ENCODE measurements around the gene NEK7.
A peak's percentile ranks its signal among the peaks of the same experiment; 100 is the strongest.
"Not testable (repeated sequence)": the region's sequence is repeated elsewhere in the genome, so short reads cannot be mapped to it uniquely, and the experiment has no call there.

Gene NEK7

DNA sequence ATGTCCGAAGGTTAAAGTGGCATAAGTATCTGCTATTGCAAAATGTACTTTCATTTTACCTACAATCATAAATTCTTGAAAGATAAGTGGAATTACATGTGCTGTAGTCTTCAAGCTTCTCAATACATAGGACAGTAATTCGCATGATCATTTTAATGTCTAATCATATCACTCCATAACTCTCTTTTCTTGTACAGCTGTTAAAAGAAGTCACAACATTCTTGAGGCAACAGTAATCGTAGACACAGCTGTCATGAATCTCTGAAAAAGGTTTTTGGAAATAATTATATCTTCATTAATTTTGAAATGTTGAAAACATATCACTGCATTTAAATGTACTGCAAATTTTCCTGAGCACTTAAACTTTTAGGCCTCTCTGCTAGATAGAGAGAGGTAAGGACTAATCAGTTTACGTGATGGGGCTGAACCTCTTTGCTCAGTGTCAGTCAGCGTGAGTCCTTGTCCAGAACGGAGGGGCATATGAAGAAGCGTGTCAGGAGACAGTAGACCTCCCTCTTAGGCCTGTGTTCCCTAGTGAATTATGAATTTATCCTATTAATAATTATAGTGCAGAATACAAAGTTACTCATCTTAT, 133.4 kb downstream of the NEK7 start:
- DNase-seq (ENCODE audit: low spot score): no peak

DNA sequence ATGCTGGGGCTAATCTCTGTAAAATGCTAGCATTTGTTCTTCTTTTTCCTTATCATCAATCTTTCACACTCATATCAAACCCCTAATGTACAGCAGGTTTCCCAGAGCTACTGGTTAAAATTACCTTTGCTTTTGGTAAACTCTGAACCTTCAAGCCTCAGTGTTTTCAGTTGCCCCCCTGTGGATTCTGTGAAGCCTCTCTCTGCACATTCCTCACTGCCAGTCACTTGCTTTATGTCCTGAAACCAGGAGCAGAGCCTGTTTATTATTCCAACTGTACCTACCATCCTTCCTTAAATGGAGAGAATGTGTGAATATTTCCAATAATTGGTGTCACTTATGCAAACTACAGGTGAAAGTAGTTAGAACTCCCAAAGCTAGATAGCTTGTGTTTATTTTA, 134.2 kb downstream of the NEK7 start:
- DNase-seq (ENCODE audit: low spot score): no peak

DNA sequence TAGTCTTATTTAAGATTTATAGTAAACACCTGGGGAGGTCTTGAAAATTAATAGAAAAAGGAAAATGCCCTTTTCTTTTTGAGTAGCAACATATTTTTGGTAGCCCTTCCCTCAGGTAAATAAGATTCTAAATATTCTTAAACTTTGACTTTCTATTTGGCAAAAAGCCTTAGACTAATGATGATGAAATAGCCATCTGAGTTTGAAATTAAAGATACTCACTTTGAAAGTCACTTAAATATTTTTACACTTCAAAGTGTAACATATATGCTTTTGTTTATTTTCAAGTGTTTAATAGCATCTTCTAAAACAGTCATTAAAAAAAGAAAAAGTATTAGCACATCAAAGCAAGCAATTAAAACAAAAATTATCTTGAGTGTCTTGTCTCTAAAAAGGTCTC, 135.1 kb downstream of the NEK7 start:
- DNase-seq (ENCODE audit: low spot score): no peak

DNA sequence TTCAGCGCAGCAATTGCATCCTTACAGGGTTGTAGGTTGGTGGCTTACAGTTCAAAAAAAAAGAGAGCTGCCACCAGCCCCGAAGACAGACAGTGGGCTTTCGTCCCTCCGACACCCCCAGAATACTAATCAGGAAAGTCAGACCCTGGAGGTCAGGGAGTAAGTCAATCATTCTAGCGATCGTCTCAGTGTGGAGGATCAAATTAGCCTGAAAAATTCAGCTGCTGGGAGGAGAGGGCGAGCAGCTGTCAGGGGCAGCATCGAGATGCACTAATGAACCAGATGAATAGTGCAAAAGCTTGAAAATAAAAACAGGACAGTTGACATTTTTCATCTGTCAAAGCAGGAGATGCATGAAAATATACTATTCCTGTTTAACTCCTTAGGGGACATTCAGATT, 138.4 kb downstream of the NEK7 start:
- no peak for DNase-seq (ENCODE audit: low spot score)

DNA sequence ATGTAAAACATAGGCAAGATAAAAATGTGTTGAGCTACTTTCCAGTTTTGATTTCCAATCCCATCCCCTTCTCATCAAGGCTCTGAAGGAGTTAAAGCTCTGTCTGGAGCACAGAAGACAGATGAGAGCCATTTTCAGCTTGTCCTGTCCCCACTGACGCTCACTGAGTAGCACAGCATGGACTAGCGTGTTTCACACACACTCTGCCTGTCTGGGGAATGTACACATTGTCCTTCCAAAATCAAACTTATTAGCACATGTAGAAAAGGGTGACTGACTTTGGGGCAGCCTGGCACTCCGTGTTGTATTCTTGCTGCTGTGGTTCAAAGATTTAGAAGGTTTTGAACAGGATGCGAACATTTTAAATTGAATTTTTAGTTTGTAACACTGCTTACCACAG, 139.2 kb downstream of the NEK7 start:
- no peak for DNase-seq (ENCODE audit: low spot score)

DNA sequence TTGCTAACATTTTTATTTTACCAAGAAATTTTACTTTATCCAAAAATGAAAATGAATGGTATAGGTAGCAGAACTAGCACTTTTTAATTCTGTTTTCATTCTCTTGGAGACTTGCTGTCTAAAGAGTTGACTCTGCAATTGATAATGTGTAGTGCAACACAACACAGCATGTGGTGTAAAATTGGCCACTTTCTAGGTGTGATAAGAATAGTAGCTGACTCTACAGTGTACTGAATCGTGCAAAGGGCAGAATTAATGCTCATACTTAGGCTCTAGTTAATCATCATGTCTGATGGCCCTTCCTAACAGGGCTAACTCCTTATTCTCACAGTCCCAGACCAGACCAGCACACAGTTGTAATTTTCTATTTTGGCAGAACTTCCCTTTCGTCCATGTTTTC, 140.5 kb downstream of the NEK7 start:
- DNase-seq (ENCODE audit: low spot score): no peak

DNA sequence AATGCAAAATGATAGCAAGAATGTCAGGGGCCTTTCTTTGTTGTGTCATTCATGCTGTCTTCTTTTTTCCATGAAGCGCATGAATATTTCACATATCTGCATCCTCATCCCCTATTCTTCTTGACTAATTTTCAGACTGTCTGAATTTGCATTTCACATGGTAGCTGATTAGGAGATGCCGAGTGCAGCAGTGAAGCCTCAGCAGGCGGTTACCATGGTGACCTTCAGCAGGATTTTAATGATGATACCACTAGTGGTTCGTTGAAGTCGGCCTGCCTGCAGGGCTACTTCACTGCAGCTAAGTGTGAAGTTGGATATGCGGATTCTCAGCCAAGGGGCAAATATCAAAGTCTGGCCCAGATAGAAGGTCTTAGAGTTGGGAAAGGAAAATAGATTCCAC, 141.8 kb downstream of the NEK7 start:
- peak; percentile 4 for DNase-seq (ENCODE audit: low spot score)

DNA sequence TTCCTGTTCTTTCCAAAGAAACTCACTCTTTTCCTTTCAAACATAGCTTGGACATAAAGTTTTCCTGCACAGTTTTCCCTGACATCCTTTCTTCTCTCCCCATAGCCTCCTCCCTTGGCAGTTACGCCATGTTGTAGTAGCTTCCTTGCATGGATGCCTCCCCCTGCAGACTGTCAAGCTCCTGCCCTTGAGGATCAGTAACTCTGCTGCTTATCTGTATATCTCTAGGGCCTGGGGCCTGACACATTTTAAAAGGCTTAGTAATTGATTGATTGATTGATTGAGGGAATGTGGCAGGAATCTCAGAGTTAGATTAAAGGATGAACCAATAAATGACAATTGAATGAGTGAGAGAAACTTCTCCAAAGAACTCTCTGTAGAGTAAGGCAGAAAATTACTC, 143.7 kb downstream of the NEK7 start:
- DNase-seq (ENCODE audit: low spot score): no peak

DNA sequence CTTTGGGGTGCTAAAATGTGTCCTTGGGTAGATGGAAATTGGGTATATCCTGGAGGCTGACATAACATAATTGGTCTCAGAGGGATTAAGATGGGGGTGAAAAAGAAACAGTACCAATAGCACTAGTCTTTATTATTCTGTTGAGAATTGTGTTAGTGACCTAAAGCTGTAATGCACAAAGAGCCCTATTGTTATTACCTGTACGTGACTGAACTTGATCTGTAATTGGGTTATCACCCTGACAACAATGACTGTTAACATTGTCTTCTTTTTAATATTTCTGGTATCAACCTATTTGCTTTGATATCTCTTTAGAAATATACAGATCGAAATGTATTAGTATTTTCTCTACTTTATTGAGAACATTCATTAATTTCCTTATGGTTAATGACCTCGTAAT, 147.6 kb downstream of the NEK7 start:
- DNase-seq (ENCODE audit: low spot score): no peak

DNA sequence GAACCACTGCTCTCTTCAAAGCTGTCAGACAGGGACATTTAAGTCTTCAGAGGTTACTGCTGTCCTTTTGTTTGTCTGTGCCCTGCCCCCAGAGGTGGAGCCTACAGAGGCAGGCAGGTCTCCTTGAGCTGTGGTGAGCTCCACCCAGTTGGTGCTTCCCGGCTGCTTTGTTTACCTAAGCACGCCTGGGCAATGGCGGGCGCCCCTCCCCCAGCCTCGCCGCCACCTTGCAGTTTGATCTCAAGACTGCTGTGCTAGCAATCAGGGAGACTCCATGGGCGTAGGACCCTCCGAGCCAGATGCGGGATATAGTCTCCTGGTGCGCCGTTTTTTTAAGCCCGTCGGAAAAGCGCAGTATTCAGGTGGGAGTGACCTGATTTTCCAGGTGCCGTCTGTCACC, 158.0 kb downstream of the NEK7 start:
- not testable (repeated sequence) for DNase-seq (ENCODE audit: low spot score)

DNA sequence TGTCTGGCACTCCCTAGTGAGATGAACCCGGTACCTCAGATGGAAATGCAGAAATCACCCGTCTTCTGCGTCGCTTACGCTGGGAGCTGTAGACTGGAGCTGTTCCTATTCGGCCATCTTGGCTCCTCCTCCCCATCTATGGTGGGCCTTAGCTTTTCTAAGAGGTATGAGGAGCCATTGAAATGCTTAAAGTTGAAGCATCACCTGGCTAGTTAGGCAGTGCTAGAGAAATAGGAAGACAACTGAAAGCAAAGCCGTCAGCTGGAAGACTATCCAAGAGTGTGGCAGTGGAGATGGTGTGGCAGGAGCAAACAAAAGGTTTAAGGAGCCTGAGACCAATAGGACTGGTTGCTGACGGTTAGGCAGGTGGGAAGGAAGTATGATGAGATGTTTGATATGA, 158.5 kb downstream of the NEK7 start:
- not testable (repeated sequence) for DNase-seq (ENCODE audit: low spot score)

DNA sequence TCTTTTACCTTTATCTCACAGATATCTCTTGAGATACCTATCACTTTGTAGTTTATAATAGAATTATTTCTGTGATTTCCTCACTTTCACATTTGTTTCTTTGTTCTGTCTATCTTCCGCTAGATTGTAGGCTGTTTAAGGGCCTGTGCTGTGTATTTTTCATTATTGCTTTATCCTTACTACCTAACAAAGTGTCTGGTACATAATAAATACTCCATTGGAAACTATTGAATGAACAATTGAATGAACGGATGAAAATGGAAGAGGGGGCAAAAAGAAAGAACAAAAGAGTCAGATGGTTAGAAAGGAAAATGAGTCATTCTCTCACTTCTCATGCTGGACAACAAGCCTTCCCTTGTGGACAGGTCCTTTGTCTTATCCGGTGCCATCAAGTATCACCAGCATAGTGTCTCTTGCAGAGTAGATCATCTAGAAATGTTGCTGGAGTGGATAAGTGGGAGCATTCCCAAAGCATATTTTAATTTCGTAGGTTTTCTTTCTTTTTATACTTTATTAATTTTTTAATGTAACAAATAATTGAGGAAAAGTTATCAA, 159.8 kb downstream of the NEK7 start:
- DNase-seq (ENCODE audit: low spot score): peak; percentile 7

DNA sequence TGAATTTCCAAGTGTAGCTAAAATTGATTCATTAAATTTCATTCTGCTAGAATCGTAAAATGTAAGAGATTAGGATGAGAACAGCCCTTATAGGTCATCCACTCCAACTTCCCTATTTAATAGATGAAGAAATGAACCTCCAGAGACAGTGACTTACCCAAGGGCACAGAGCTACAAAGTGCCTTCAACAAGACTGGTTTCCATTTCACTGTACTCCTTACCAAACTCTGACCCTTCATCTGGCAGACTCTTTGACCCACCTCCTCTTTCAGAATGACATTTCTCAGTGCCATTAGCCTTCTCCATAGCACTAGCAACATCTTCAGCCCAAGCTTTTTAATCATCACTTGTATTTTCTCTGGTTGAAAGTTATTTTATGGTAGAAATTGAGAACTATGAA, 161.3 kb downstream of the NEK7 start:
- no peak for DNase-seq (ENCODE audit: low spot score)

DNA sequence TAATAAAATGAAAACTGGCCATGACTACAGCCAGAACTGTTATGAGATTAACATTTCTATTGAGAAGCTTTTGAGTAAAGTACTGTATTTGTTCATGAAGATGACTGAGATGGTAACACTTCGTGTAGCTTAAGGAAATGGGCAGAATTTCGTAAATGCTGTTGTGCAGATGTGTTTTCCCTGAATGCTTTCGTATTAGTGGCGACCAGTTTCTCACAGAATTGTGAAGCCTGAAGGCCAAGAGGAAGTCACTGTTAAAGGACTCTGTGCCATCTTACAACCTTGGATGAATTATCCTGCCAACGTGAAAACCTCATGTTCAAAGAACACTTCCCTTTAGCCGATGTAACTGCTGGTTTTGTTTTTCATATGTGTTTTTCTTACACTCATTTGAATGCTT, 164.0 kb downstream of the NEK7 start:
- DNase-seq (ENCODE audit: low spot score): no peak

DNA sequence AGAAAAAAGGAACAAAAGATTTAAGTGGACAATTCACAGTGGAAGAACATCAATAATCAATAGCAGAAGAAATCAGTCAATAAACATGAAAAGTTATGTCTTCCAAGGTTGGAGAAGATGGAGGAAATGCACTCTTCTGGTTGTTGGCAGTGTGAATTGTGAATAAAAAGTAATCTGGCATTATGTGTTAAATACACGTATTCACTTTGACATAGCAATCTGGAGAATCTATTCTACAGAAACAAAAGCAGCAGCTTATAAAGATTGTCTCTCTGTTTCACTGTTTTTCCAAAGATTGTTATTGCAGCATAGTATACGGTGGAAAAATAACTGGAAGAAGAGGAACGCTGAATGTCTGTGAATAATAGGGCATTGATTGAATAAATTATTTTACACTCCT, 169.4 kb downstream of the NEK7 start:
- no peak for DNase-seq (ENCODE audit: low spot score)

DNA sequence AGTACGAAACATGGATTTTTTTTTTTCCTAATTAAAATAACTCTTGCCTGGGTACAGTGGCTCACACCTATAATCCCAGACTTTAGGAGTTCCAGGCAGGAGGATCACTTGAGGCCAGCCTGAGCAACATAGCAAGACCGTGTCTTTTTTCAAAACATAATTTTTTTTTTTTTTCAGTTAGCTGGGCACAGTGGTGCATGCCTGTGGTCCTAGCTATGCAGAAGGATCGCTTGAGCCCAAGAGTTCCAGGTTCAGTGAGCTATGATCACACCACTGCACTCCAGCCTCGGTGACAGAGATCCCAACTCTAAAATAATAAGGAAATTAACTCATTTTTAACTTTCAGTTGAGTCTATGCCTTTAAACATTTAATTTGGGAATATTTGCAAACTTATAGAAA, 170.1 kb downstream of the NEK7 start:
- no peak for DNase-seq (ENCODE audit: low spot score)

DNA sequence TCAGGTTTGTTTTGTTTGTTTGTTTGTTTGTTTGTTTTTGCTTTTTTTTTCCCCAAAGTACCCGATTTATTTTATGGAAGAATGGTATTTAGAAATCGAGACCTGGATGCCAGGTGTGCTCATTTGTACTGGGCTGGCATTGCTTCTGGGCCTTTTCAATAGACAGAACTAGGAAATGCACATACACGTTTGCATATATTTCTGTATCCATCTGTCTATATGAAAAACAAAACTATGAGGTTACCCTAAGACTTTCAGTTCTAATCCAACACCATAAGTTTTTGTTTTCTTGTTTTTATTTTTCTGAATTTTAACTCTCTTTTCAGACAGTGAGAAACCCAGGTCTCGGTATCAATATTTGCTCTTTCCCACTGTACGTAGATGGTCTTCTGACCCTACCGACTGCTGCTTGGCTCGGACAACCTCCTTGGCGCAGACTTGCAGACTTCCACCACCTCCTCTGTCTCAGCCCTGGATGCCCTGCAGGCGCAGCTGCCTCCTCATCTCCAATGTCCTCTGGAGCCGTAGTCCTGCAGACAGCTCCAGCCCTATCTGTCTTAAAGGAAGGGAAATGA, 171.7 kb downstream of the NEK7 start:
- no peak for DNase-seq (ENCODE audit: low spot score)

DNA sequence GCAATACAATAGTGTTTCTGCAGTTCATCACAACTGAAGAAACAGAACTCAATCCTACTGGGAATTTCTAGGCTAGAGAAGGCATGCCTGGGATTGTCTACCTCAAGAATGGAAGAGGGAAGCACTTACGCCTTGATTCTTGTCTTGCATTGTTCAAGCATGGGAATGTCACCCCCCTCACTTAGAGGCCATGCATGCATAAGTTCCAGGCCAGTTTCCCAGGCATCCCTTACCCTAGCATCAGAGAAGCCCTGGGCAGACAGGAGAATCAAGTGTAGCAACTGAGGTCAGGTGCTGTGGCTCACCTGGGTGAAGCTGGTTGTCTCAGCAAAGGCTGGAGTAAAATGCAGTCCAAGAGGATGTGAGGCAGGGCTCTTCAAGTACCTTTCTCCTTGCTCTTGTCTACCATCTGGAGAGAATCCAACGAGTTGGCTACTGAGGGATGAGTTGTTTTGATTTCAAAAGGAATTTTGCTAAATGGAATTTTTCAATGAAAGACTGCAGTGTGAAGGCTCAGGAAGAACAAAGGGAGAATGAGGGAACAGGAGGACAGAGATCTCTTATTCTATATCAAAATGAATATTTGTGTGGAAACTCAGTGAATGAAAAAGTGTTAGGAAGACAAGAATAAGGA, 174.3 kb downstream of the NEK7 start:
- DNase-seq (ENCODE audit: low spot score): no peak

DNA sequence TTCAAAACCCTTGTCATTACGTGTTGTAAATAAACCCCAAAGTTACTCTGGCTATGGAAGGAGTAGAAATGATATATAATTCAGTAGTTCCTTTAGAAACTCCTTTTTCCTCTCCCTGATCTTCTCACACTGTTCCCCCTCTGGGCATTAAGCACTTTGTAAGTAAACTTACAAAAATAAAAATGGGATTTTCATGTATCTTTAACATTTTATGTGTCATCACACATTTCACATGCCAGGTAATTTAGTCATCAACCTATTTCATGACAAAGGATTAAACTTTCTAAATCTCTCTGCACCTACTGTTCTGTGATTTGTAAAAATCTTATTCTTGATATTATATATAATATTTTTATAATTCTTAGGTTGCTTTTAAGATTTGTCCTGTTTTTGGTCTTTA, 176.9 kb downstream of the NEK7 start:
- DNase-seq (ENCODE audit: low spot score): no peak

DNA sequence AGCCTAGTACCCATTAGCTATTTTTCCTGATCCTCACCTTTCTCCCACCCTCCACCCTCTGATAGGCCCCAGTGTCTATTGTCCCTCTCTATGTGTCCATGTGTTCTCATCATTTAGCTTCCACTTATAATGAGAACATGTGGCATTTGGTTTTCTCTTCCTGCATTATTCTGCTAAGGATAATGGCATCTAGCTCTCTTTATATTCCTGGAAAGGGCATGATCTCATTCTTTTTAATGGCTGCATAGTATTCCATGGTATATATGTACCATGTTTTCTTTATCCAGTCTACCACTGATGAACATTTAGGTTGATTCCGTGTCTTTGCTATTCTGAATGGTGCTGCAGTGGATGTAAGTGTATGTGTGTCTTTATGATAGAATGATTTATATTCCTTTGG, 178.9 kb downstream of the NEK7 start:
- no peak for DNase-seq (ENCODE audit: low spot score)

DNA sequence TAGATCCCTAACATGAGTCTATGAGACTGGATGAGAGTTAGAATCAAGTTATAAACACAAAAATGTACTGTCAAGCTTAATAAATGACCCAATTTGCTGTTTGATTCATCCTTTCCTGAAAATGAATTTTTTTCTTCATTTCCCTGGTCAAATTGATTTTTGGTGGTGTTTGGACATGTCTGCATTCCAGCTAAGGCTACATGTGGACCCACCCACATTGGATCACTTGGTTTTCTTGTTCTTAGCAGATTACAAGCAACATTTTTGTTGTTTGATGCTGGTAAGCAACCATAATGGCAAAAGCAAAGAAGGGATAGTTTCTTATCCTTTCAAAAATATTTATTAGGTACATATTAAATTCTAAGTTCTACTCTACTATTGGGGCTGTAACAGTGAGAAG, 181.1 kb downstream of the NEK7 start:
- no peak for DNase-seq (ENCODE audit: low spot score)

DNA sequence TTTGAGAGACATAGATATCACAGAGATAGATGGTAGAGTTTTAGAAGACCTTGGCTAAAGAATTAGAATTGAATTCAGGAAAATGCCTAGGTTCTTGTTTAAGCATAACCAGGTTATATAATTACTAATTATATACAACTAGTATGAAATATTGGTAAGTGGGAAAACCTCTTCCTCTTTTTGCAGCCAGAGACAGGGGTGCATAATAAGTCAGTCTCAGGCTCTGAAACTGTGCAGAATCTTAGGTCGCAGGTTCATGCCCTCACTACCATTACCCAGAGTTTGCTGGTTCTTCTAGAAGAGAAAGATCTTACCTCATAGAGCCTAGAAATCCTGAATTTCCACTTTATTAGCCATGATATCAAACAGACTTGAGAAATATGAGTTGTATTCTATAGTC, 183.3 kb downstream of the NEK7 start:
- no peak for DNase-seq (ENCODE audit: low spot score)

DNA sequence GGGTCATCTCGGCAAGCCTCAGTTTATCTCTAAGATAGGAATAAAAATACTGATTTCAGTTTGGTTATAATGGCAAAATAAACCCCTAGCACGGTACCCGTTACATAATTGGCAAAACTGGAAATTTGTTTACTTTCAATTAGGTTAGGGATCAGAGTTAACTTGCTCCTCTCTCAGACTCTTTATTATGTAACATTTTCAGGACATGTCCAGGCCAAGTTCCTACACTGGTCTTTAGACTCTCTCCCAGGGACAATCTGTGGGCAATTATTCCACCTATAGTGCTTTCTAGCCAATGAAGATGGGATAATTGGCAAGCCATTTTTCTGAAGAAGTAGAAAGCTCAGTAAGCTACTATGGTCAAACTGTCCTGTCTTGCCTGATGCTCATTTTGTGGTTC, 189.4 kb downstream of the NEK7 start:
- no peak for DNase-seq (ENCODE audit: low spot score)

DNA sequence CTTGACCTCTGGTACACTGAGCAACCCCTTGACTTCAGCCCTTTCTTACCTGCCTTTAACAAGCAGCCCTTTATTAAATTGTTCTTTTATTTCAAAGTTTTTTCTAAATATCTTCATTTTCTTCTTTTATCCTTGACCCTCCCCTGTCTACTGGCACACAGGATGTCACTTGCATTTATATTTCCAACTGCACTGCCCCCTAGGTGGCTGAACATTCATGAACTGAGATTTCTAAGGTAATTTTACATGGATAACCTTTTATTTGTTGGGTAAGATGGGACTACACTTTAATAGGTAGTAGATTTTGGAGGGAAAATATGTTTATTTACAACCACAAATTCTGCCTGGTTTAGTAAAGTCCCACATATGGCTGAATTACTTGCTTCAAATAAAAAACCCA, 193.7 kb downstream of the NEK7 start:
- DNase-seq (ENCODE audit: low spot score): no peak
